ENCODE measurements around the gene LRRC8D. TPM values are rescaled to one million over a fixed set of nuclear protein-coding genes. Genes with fewer than 3 reads are reported as not detected.

LRRC8D gene
- total and polyA plus RNA-seq, 9 of the 15 experiments (the other 6 are each of a cell fraction or from before 2014, with no cell fraction given), result 3.4 to 53.9 (median 15.9) TPM

GRCh38 chr1:89897347-89898133 is 76.7 kb downstream of the LRRC8D start (continued):
- no peak for TF ChIP-seq ZNF518B (CRISPR knock-in tag; IDR thresholded peaks at IDR 0.05)
- no peak for TF ChIP-seq GABPB2 (CRISPR knock-in tag; conservative IDR thresholded peaks at IDR 0.05)
- no peak for TF ChIP-seq MCM2 (IDR thresholded peaks at IDR 0.05; ENCODE audit: low read depth)
- peak; percentile 36; the same call in 1 of the 2 replicates for TF ChIP-seq PML (IDR thresholded peaks at IDR 0.05; ENCODE audit: low read length)
- TF ChIP-seq CBFA2T2 (conservative IDR thresholded peaks at IDR 0.05), result peak; percentile 54
- 0 out of 2 replicates have a peak, but pooled peaks have one; percentile 32 for TF ChIP-seq TFAP4 (CRISPR knock-in tag; IDR thresholded peaks at IDR 0.05; ENCODE audit: borderline replicate concordance)
- 0 out of 4 replicates have a peak, but pooled peaks of 1 of the 2 experiments have one; percentile 50 for TF ChIP-seq TEAD1 (CRISPR knock-in tag; IDR thresholded peaks at IDR 0.05)
- TF ChIP-seq NFE2 (IDR thresholded peaks at IDR 0.05; ENCODE audit: low read depth), result 0 out of 2 replicates have a peak, but pooled peaks have one; percentile 20
- TF ChIP-seq ZNF444 (CRISPR knock-in tag; IDR thresholded peaks at IDR 0.05), result 0 out of 2 replicates have a peak, but pooled peaks have one; percentile 8
- TF ChIP-seq NFRKB (IDR thresholded peaks at IDR 0.05; ENCODE audit: low read depth), result peak; percentile 39; the same call in 1 of the 2 replicates
- no peak for TF ChIP-seq ZNF165 (CRISPR knock-in tag; IDR thresholded peaks at IDR 0.05; ENCODE audit: borderline replicate concordance)
- TF ChIP-seq BRCA1 (IDR thresholded peaks at IDR 0.05), result no peak
- no peak for TF ChIP-seq BRCA1 (CRISPR knock-in tag; IDR thresholded peaks at IDR 0.05)
- no peak for TF ChIP-seq TEAD2 (tag; IDR thresholded peaks at IDR 0.05)
- TF ChIP-seq EP300 (IDR thresholded peaks at IDR 0.05; ENCODE audit: low read length), result peak; percentile 71; the same call in 1 of the 2 replicates
- no peak for TF ChIP-seq CEBPG (CRISPR knock-in tag; IDR thresholded peaks at IDR 0.05)
- TF ChIP-seq CEBPG (tag; conservative IDR thresholded peaks at IDR 0.05 in 1 of 2, IDR thresholded peaks at IDR 0.05 in 1 of 2), result peak; percentile 63 to 92
